GM20000 (cell line): ENCODE measurements around the gene NID2.

Experiments used
- DNase-seq: peaks from one replicate; pipeline ENCODE4 v3.0.0; 2012; ENCODE audit warnings: low spot score
- CTCF ChIP-seq: IDR thresholded peaks from 2 replicates; pipeline ENCODE4 v1.5.1; 2012; ENCODE audit warnings: mild to moderate bottlenecking, control low read depth; ENCODE audit errors: extremely low read depth, missing control alignments

The NID2 gene

DNA sequence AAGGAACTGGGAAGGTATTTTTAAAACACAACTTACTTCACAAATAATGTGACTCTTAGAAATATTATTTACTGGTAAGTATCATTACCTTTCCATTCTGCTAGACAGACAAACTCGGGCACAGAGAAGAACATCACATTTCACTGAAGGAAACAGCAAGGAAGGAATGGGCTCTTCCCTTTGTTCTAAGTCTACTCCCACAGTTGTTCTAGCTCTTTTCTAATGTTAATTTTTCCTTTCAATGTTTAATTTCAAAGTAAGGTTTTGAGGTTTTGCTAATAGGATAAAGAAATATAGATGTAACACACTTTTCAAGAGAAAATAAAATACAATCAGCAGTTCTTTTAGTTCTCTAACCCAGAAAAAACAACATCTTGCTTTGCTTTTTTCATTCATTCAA, 7.0 kb downstream of the NID2 start:
- no peak for DNase-seq
- TF ChIP-seq CTCF, result no peak

- no peak for DNase-seq
- TF ChIP-seq CTCF, result no peak
Measured at GRCh38 chr14:52061390-52061789, 7.5 kb downstream of the NID2 start.

- DNase-seq, result no peak
- no peak for TF ChIP-seq CTCF
Measured at GRCh38 chr14:52060080-52060479, 8.8 kb downstream of the NID2 start.

DNA sequence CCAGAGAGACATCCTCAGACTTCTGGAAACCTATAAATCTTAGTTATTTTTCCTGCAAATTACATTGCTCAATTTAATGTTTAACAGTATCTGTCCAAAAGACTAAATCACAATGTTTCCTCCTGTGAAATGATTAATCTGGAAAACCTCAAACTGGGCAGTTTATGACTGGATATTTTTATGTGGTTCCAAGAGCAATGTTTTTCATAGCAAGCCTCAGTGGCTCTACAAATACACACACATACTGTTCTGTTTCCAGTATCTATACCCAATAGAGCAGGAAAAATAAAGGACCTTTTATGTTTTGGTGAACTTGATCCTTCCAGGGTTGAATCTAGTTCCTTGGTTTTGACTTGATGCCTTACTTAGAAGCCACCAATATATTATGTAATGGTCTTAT, 9.2 kb downstream of the NID2 start:
- TF ChIP-seq CTCF, result no peak
- no peak for DNase-seq

- DNase-seq, result no peak
- TF ChIP-seq CTCF, result no peak
Measured at GRCh38 chr14:52058341-52058740, 10.5 kb downstream of the NID2 start.

DNA sequence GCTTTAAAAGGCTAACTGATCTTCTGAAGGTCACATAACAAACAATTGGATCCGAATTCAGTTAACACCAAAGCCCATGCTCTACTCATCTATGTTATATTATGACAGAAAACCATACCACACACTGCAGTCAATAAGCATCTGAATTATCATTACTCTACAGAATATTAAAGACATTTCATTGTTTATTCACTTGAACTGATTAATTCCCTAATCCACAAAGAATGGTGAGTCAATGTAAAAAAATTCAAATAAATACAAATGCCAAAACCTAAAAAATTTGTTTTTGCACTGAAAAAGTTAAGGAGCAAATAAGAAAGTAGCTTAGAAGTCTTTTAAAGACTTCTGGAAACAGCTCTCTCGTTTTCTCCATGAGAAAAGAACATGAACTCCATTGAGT, 13.7 kb downstream of the NID2 start:
- no peak for DNase-seq

DNA sequence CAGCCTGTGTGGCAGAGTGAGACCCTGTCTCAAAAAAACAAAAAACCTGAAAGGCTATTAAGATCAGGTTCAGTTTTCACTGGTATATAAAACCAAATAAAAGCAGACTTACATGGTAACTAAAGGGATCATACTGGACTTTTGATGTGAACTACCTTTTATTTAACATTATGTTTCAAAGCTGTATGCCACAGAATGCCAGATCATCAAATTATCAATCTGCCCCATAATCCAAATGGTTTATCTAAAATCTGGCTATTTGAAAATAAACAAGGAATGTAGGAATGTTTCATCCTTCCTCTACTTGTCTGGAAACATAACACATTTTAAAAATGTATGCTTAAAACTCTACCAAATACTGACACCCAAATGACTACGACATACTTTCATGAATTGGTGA, 14.2 kb downstream of the NID2 start:
- DNase-seq, result no peak
- TF ChIP-seq CTCF, result no peak

More for the DNA sequence above, 13.7 kb downstream of the NID2 start:
- TF ChIP-seq CTCF, result no peak

DNA sequence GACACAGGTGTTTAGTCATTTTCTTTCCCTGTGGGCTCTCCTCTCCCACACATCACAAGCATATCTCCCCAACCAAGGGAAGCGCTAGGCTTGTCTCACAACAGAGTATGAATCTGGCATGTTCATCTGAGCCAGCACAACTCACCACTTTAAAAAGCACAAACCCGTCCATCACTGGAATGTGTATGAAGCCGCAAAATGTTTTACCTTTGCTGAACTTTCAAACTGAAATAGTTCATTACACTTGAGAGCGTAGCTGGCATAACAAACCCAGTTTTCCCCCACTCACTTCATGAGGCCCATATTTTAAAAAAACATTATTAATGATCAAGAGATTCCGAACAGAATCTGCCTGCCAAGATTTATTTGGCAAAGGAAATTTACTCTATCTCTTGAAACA, 15.8 kb downstream of the NID2 start:
- no peak for TF ChIP-seq CTCF
- no peak for DNase-seq
